Choroid plexus epithelial cell (primary cell): ENCODE data around the gene CDKN1B.
A peak's percentile ranks its signal among the peaks of the same experiment; 100 is the strongest.

Experiments
- DNase-seq: peaks from one replicate; pipeline ENCODE4 v3.0.0-alpha.2; 2010; ENCODE audit warnings: low read depth
- H3K4me3 ChIP-seq: 2 replicates; pipeline ENCODE4 v1.5.1; 2011; ENCODE audit warnings: low read depth, mild to moderate bottlenecking, control low read depth, low read length, moderate library complexity
- CTCF ChIP-seq: conservative IDR thresholded peaks from 2 replicates; pipeline ENCODE4 v1.5.1; 2011; ENCODE audit warnings: low read depth, mild to moderate bottlenecking, control low read depth, inconsistent platforms, low read length, moderate library complexity

CDKN1B gene

GRCh38 chr12:12714276-12715021, 2.7 kb upstream of the CDKN1B start:
- peak; percentile 61 for DNase-seq
- TF ChIP-seq CTCF = peak; percentile 64
- peak overlapping the region; percentile 52 for H3K4me3 ChIP-seq

- TF ChIP-seq CTCF = no peak
- no peak overlapping the region for H3K4me3 ChIP-seq
- DNase-seq = no peak
Measured at GRCh38 chr12:12715128-12715458, 2.1 kb upstream of the CDKN1B start.

GRCh38 chr12:12715459-12716150, 1.6 kb upstream of the CDKN1B start:
- TF ChIP-seq CTCF = no peak
- peak overlapping the region; percentile 97 for H3K4me3 ChIP-seq
- peak; percentile 13 for DNase-seq

DNA sequence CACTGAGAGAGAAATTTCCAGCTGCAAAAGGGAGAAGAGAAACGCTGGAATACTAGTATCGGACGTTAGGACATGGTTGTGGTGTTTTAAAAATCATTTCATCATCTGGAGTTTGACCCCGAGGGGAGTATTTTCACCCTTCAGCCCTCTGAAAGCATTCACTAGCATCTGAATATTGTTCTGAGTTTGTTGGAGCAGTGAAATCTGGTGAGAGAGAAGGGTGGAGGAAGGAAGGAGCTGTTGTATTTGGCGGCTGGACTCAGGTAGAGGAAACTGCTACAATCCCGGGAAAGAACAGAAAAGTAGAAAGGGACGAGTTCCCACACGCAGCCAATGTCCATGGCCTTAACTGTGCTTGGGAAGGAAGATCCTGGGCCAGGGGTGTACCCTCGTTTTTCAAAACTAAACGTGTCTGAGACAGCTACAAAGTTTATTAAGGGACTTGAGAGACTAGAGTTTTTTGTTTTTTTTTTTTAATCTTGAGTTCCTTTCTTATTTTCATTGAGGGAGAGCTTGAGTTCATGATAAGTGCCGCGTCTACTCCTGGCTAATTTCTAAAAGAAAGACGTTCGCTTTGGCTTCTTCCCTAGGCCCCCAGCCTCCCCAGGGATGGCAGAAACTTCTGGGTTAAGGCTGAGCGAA, 896 bp upstream of the CDKN1B start:
- peak overlapping the region; percentile 97 for H3K4me3 ChIP-seq
- DNase-seq = peak; percentile 51
- no peak for TF ChIP-seq CTCF

- DNase-seq = peak; percentile 35
- TF ChIP-seq CTCF = no peak
- H3K4me3 ChIP-seq = peak overlapping the region; percentile 97
Measured at GRCh38 chr12:12717586-12718380, 615 bp downstream of the CDKN1B start.

DNA sequence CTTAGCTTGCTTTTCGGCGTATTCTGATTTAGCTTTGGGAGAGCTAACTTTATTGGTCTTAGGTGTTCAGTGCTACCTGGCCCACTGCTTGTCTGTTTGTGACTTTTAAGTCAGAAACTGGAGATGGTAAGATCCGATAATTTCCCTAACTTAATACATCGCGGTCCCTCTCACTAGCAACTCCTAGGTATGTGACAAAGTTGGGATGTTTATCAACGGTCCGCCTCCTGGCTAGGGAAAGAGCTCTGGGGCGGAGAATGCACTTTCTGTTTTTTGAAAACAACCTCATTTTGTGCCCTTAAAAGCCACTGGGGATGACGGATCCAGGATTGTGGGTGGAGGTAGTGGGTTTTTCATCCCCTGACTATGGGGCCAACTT, 1.2 kb downstream of the CDKN1B start:
- DNase-seq = peak; percentile 15
- TF ChIP-seq CTCF = no peak
- peak overlapping the region; percentile 97 for H3K4me3 ChIP-seq
